Measurements from ENCODE around the gene EXOC6B.

- TF ChIP-seq KDM1A (IDR thresholded peaks at IDR 0.05; ENCODE audit: borderline replicate concordance) (no peak), FOXM1 (IDR thresholded peaks at IDR 0.05; ENCODE audit: low read depth, low read length) (no peak), EZH2 (IDR thresholded peaks at IDR 0.05; ENCODE audit: borderline replicate concordance, control insufficient read depth, low read depth, low read length) (no peak), HDAC6 (IDR thresholded peaks at IDR 0.05; ENCODE audit: unreplicated experiment) (no peak), NFIC (IDR thresholded peaks at IDR 0.05; ENCODE audit: low read depth, low read length) (no peak), POLR2AphosphoS5 (IDR thresholded peaks at IDR 0.05; ENCODE audit: low read length) (no peak), NR2C2 (IDR thresholded peaks at IDR 0.05; ENCODE audit: borderline replicate concordance, control insufficient read depth, insufficient read length, low read depth) (no peak), WRNIP1 (IDR thresholded peaks at IDR 0.05; ENCODE audit: borderline replicate concordance, low read depth, low read length) (no peak)
These were observed 672.6 kb downstream of the EXOC6B start for GRCh38 chr2:72153026-72153791.

Data from GM12878 (cell line).